ENCODE data around the gene PGAM4. TPM values are rescaled to one million over a fixed set of nuclear protein-coding genes. Genes with fewer than 3 reads are reported as not detected.

The PGAM4 gene
- total and polyA plus RNA-seq, 2 donors (not counting 1 experiment from before 2014, with no cell fraction given): not detected

- no peak overlapping the region for H3K4me2 ChIP-seq (replicated peaks; ENCODE audit: low read depth, low read length, poor library complexity, severe bottlenecking)
Observed at GRCh38 chrX:77953302-77953701, 16.1 kb downstream of the PGAM4 start.

GRCh38 chrX:77952173-77952572, 17.3 kb downstream of the PGAM4 start:
- Mint-ChIP-seq H3K4me3 (no peak overlapping the region), H3K27me3 (no peaks in the 10 kb centered on the region), H3K4me1 (peaks cover 6% of the 10 kb centered on the region), H3K27ac (no peak overlapping the region), H3K9me3 (ENCODE audit: insufficient read depth) (no peaks in the 10 kb centered on the region)
- no peak overlapping the region for H3K9ac ChIP-seq (ENCODE audit: low read length)
- H4K20me1 ChIP-seq (ENCODE audit: control insufficient read depth, insufficient read depth, low read length, poor library complexity, severe bottlenecking): no peaks in the 10 kb centered on the region
- ATAC-seq (ENCODE audit: low read depth) (no peak), DNase-seq (no peak)
- H2AFZ ChIP-seq (ENCODE audit: insufficient read depth, low read depth, low read length, poor library complexity, severe bottlenecking): no peak overlapping the region
- no peak overlapping the region for H3K4me3 ChIP-seq (ENCODE audit: control extremely low read depth in 1 of 5, extremely low read depth in 1 of 5, insufficient read depth in 1 of 5, low read depth in 2 of 5, low read length in 4 of 5)
- TF ChIP-seq EZH2 (IDR thresholded peaks at IDR 0.05; ENCODE audit: borderline replicate concordance, insufficient read depth, low read depth, low read length, poor library complexity, severe bottlenecking): no peak
- TF ChIP-seq CTCF (IDR thresholded peaks at IDR 0.05): no peak
- H3K36me3 ChIP-seq (replicated peaks in 1 of 2; ENCODE audit: control extremely low read depth in 1 of 2, control insufficient read depth in 1 of 2, extremely low read depth in 1 of 2, insufficient read depth in 2 of 2, low read length in 1 of 2): no peaks in the 10 kb centered on the region
- H3K27ac ChIP-seq (ENCODE audit: low read length in 2 of 2): no peak overlapping the region
- no peaks in the 10 kb centered on the region for H3K27me3 ChIP-seq (replicated peaks in 1 of 4; ENCODE audit: control extremely low read depth in 1 of 4, control insufficient read depth in 3 of 4, insufficient read depth in 4 of 4, low read length in 3 of 4)
- H3K79me2 ChIP-seq (ENCODE audit: control insufficient read depth, insufficient read depth, low read length): no peaks in the 10 kb centered on the region
- H3K4me2 ChIP-seq (replicated peaks; ENCODE audit: low read depth, low read length, poor library complexity, severe bottlenecking): no peak overlapping the region
- intact Hi-C loops (cut with micrococcal nuclease): no loop called here
- CTCF ChIA-PET: no interaction called here
- POLR2A ChIA-PET: no interaction called here
- no CpG with 5 or more reads among the region's 1 CpG for WGBS (ENCODE audit: insufficient coverage)
- no peaks in the 10 kb centered on the region for H3K9me3 ChIP-seq (ENCODE audit: control extremely low read depth in 1 of 3, control insufficient read depth in 2 of 3, insufficient read depth in 1 of 3, low read length in 2 of 3)
- H3K4me1 ChIP-seq (ENCODE audit: control insufficient read depth in 2 of 2, insufficient read depth in 2 of 2, low read length in 2 of 2): no peaks in the 10 kb centered on the region

More at GRCh38 chrX:77953302-77953701, 16.1 kb downstream of the PGAM4 start:
- peaks cover 6% of the 10 kb centered on the region for H3K79me2 ChIP-seq (ENCODE audit: control insufficient read depth, insufficient read depth, low read length)
- ATAC-seq (ENCODE audit: low read depth) (no peak), DNase-seq (no peak)
- H3K9me3 Mint-ChIP-seq (ENCODE audit: insufficient read depth): no peaks in the 10 kb centered on the region
- H3K27ac ChIP-seq (ENCODE audit: low read length in 2 of 2): no peak overlapping the region
- H3K4me1 Mint-ChIP-seq: peaks cover 6% of the 10 kb centered on the region
- no peak overlapping the region for H3K4me3 Mint-ChIP-seq
- no peaks in the 10 kb centered on the region for H3K4me1 ChIP-seq (ENCODE audit: control insufficient read depth in 2 of 2, insufficient read depth in 2 of 2, low read length in 2 of 2)
- no peak for TF ChIP-seq EZH2 (IDR thresholded peaks at IDR 0.05; ENCODE audit: borderline replicate concordance, insufficient read depth, low read depth, low read length, poor library complexity, severe bottlenecking)
- POLR2A ChIA-PET: no interaction called here
- no CpG with 5 or more reads among the region's 1 CpG for WGBS (ENCODE audit: insufficient coverage)
- H3K27ac Mint-ChIP-seq: no peak overlapping the region
- intact Hi-C loops (cut with micrococcal nuclease): no loop called here
- no peak overlapping the region for H3K9ac ChIP-seq (ENCODE audit: low read length)
- H3K27me3 ChIP-seq (replicated peaks in 1 of 4; ENCODE audit: control extremely low read depth in 1 of 4, control insufficient read depth in 3 of 4, insufficient read depth in 4 of 4, low read length in 3 of 4): no peaks in the 10 kb centered on the region
- CTCF ChIA-PET: no interaction called here
- H3K36me3 ChIP-seq (replicated peaks in 1 of 2; ENCODE audit: control extremely low read depth in 1 of 2, control insufficient read depth in 1 of 2, extremely low read depth in 1 of 2, insufficient read depth in 2 of 2, low read length in 1 of 2): no peaks in the 10 kb centered on the region
- H3K4me3 ChIP-seq (ENCODE audit: control extremely low read depth in 1 of 5, extremely low read depth in 1 of 5, insufficient read depth in 1 of 5, low read depth in 2 of 5, low read length in 4 of 5): no peak overlapping the region
- no peaks in the 10 kb centered on the region for H3K9me3 ChIP-seq (ENCODE audit: control extremely low read depth in 1 of 3, control insufficient read depth in 2 of 3, insufficient read depth in 1 of 3, low read length in 2 of 3)
- H3K27me3 Mint-ChIP-seq: no peaks in the 10 kb centered on the region
- no peaks in the 10 kb centered on the region for H4K20me1 ChIP-seq (ENCODE audit: control insufficient read depth, insufficient read depth, low read length, poor library complexity, severe bottlenecking)
- H2AFZ ChIP-seq (ENCODE audit: insufficient read depth, low read depth, low read length, poor library complexity, severe bottlenecking): no peak overlapping the region

Measured in B cell (primary cell).